WERI-Rb-1 (cell line): Measurements from ENCODE around the gene SNX19.

Source experiments
- DNase-seq: peaks from one replicate; pipeline ENCODE4 v3.0.0-alpha.2; 2020
- H3K27ac ChIP-seq: fragments of 250-450 bp; sonication (Bioruptor Pico); 2 replicates; pipeline ENCODE4 v1.5.1; 2020; ENCODE audit warnings: mild to moderate bottlenecking, moderate library complexity
- H3K27me3 ChIP-seq: fragments of 250-450 bp; sonication (Bioruptor Pico); 2 replicates; pipeline ENCODE4 v1.5.1; 2021; ENCODE audit warnings: mild to moderate bottlenecking, low read depth, moderate library complexity; ENCODE audit not compliant: insufficient read depth, severe bottlenecking
- H3K36me3 ChIP-seq: fragments of 250-450 bp; sonication (Bioruptor Pico); 2 replicates; pipeline ENCODE4 v1.5.1; 2020; ENCODE audit warnings: mild to moderate bottlenecking, moderate library complexity
- H3K4me3 ChIP-seq: 2 replicates; pipeline ENCODE4 v1.5.1; 2011; ENCODE audit warnings: low read depth, mild to moderate bottlenecking, control low read depth, low read length
- H3K9me3 ChIP-seq: fragments of 250-450 bp; sonication (Bioruptor Pico); 2 replicates; pipeline ENCODE4 v1.5.1; 2021; ENCODE audit warnings: mild to moderate bottlenecking, moderate library complexity; ENCODE audit not compliant: severe bottlenecking
- CTCF ChIP-seq: IDR thresholded peaks from 2 replicates; pipeline ENCODE4 v1.5.1; 2011; ENCODE audit warnings: low read depth, mild to moderate bottlenecking, control low read depth, inconsistent platforms, low read length

The SNX19 gene

GRCh38 chr11:130876100-130876499 lies 40.2 kb downstream of the SNX19 start:
- H3K4me3 ChIP-seq = no peak overlapping the region
- no peak overlapping the region for H3K27ac ChIP-seq
- DNase-seq = no peak
- peaks cover 58% of the 10 kb centered on the region for H3K36me3 ChIP-seq
- TF ChIP-seq CTCF = no peak
- no peaks in the 10 kb centered on the region for H3K9me3 ChIP-seq
- H3K27me3 ChIP-seq = no peaks in the 10 kb centered on the region

GRCh38 chr11:130874955-130875531 lies 41.2 kb downstream of the SNX19 start:
- peaks cover 48% of the 10 kb centered on the region for H3K36me3 ChIP-seq
- DNase-seq = no peak
- no peaks in the 10 kb centered on the region for H3K27me3 ChIP-seq
- H3K4me3 ChIP-seq = no peak overlapping the region
- TF ChIP-seq CTCF = no peak
- no peak overlapping the region for H3K27ac ChIP-seq
- no peaks in the 10 kb centered on the region for H3K9me3 ChIP-seq

- DNase-seq = no peak
Measured at GRCh38 chr11:130874396-130874795, 41.9 kb downstream of the SNX19 start.

GRCh38 chr11:130873761-130874160 lies 42.5 kb downstream of the SNX19 start:
- no peaks in the 10 kb centered on the region for H3K9me3 ChIP-seq
- no peak for TF ChIP-seq CTCF
- H3K4me3 ChIP-seq = no peak overlapping the region
- H3K27ac ChIP-seq = no peak overlapping the region
- DNase-seq = no peak
- no peaks in the 10 kb centered on the region for H3K27me3 ChIP-seq
- H3K36me3 ChIP-seq = peaks cover 36% of the 10 kb centered on the region

More at GRCh38 chr11:130874396-130874795, 41.9 kb downstream of the SNX19 start:
- no peaks in the 10 kb centered on the region for H3K27me3 ChIP-seq
- no peak overlapping the region for H3K4me3 ChIP-seq
- no peaks in the 10 kb centered on the region for H3K9me3 ChIP-seq
- no peak for TF ChIP-seq CTCF
- no peak overlapping the region for H3K27ac ChIP-seq
- H3K36me3 ChIP-seq = peaks cover 43% of the 10 kb centered on the region

GRCh38 chr11:130872981-130873380 lies 43.3 kb downstream of the SNX19 start:
- peaks cover 29% of the 10 kb centered on the region for H3K36me3 ChIP-seq
- H3K9me3 ChIP-seq = no peaks in the 10 kb centered on the region
- no peak for TF ChIP-seq CTCF
- DNase-seq = no peak
- H3K4me3 ChIP-seq = no peak overlapping the region
- H3K27me3 ChIP-seq = no peaks in the 10 kb centered on the region
- no peak overlapping the region for H3K27ac ChIP-seq

- Histone ChIP-seq H3K4me3 (no peak overlapping the region), H3K9me3 (no peaks in the 10 kb centered on the region), H3K27me3 (no peaks in the 10 kb centered on the region), H3K27ac (no peak overlapping the region), H3K36me3 (peaks cover 29% of the 10 kb centered on the region)
- TF ChIP-seq CTCF = no peak
- DNase-seq = no peak
Measured at GRCh38 chr11:130872513-130872912, 43.8 kb downstream of the SNX19 start.
